H1 (cell line): ENCODE measurements around the gene NELFB. TPM values are rescaled to one million over a fixed set of nuclear protein-coding genes. Genes with fewer than 3 reads are reported as not detected.

Experiments
- CTCF ChIA-PET: fragments of 300-600 bp; sonication (Branson Sonifier 250); formaldehyde crosslinking; loops from one replicate; lab custom pipeline; 2021; ENCODE audit not compliant: partially characterized antibody; lab: Charles Lee
- POLR2A ChIA-PET: fragments of 300-600 bp; sonication (Branson Sonifier 250); formaldehyde crosslinking; loops from one replicate; lab custom pipeline; 2021; ENCODE audit warnings: inconsistent platforms; ENCODE audit not compliant: partially characterized antibody; lab: Charles Lee
- DNase-seq, 2 experiments: peaks; one replicate each; pipeline versions ENCODE4 v3.0.0 to v3.0.0-alpha.2; 2010 to 2022; ENCODE audit warnings: low spot score in 2 of 2, low read depth in 1 of 2, mixed read lengths in 1 of 2
- FAIRE-seq: peaks from 2 replicates; lab custom pipeline; 2011; peaks lifted over from hg19 to GRCh38; lab: Jason Lieb, UNC
- H2AFZ ChIP-seq: 2 replicates; pipeline ENCODE4 v1.8.1; 2012; ENCODE audit warnings: low read length, inconsistent platforms
- H2AK5ac ChIP-seq: 2 replicates; pipeline ENCODE4 v1.6.1; 2013; ENCODE audit warnings: low read depth, low read length
- H2BK120ac ChIP-seq: replicated peaks from 2 replicates; pipeline ENCODE3; 2013; ENCODE audit warnings: low read depth, low read length, inconsistent platforms
- H2BK12ac ChIP-seq: 2 replicates; pipeline ENCODE4 v1.6.1; 2013; ENCODE audit warnings: low read depth, low read length
- H2BK15ac ChIP-seq: 2 replicates; pipeline ENCODE4 v1.6.1; 2013; ENCODE audit warnings: low read length
- H2BK20ac ChIP-seq: 2 replicates; pipeline ENCODE4 v1.6.1; 2013; ENCODE audit warnings: low read length
- H2BK5ac ChIP-seq: 2 replicates; pipeline ENCODE4 v1.6.1; 2013; ENCODE audit warnings: low read depth, low read length
- H3K14ac ChIP-seq: 2 replicates; pipeline ENCODE4 v1.6.1; 2013; ENCODE audit warnings: inconsistent platforms; ENCODE audit not compliant: insufficient read length
- H3K18ac ChIP-seq: 2 replicates; pipeline ENCODE4 v1.6.1; 2013; ENCODE audit warnings: low read length; ENCODE audit errors: extremely low read depth
- H3K23ac ChIP-seq: 2 replicates; pipeline ENCODE4 v1.6.1; 2013; ENCODE audit warnings: inconsistent platforms; ENCODE audit not compliant: insufficient read length
- H3K23me2 ChIP-seq: 2 replicates; pipeline ENCODE4 v1.6.1; 2013; ENCODE audit warnings: low read depth, low read length
- H3K27ac ChIP-seq: 2 replicates; pipeline ENCODE4 v1.6.1; 2011; ENCODE audit warnings: low read depth, low read length, inconsistent platforms
- H3K27me3 ChIP-seq, 4 experiments: replicated peaks in 1 of 4; 1 replicate in 1 of 4; 2 replicates in 3 of 4; pipeline versions ENCODE4 v1.6.1 to v1.8.1; 2011 to 2013; ENCODE audit warnings: low read length in 3 of 4, mild to moderate bottlenecking in 3 of 4, inconsistent platforms in 2 of 4, mixed read lengths in 2 of 4, moderate library complexity in 1 of 4; ENCODE audit not compliant: control insufficient read depth in 3 of 4, insufficient read depth in 3 of 4; ENCODE audit errors: extremely low read depth in 1 of 4
- H3K36me3 ChIP-seq, 4 experiments: 2 replicates each; pipeline versions ENCODE4 v1.6.1 to v1.8.1; 2011 to 2013; ENCODE audit warnings: mild to moderate bottlenecking in 4 of 4, low read length in 3 of 4, moderate library complexity in 2 of 4, control low read depth in 1 of 4, inconsistent platforms in 1 of 4; ENCODE audit not compliant: insufficient read depth in 4 of 4, control insufficient read depth in 2 of 4
- H3K4ac ChIP-seq: replicated peaks from 2 replicates; pipeline ENCODE3; 2013; ENCODE audit warnings: low read length, low read depth, mixed read lengths, inconsistent platforms; ENCODE audit not compliant: insufficient read length
- H3K4me1 ChIP-seq, 4 experiments: replicated peaks in 1 of 4; 1 replicate in 1 of 4; 2 replicates in 3 of 4; pipeline versions ENCODE4 v1.6.1 to v1.8.1; 2011 to 2013; ENCODE audit warnings: low read length in 3 of 4, inconsistent platforms in 2 of 4, mixed read lengths in 1 of 4; ENCODE audit not compliant: insufficient read depth in 4 of 4, control insufficient read depth in 3 of 4
- H3K4me2 ChIP-seq, 2 experiments: 2 replicates each; pipeline versions ENCODE4 v1.6.1 to v1.8.1; 2011 to 2013; ENCODE audit warnings: low read depth in 2 of 2, low read length in 2 of 2, control low read depth in 1 of 2, inconsistent platforms in 1 of 2, mild to moderate bottlenecking in 1 of 2; ENCODE audit not compliant: insufficient read depth in 1 of 2
- H3K4me3 ChIP-seq, 4 experiments: fragments of 200-600, 300-600 bp in 1 of 4; sonication (generic), shearing (Covaris generic), sonication (Bioruptor Twin) in 1 of 4; 2 replicates each; pipeline versions ENCODE4 v1.5.1 to v1.8.1; 2011 to 2016; ENCODE audit warnings: low read length in 4 of 4, low read depth in 3 of 4, control low read depth in 2 of 4, inconsistent platforms in 2 of 4, mild to moderate bottlenecking in 2 of 4, mixed read lengths in 1 of 4, moderate library complexity in 1 of 4; ENCODE audit not compliant: insufficient read depth in 2 of 4; ENCODE audit errors: extremely low read depth in 1 of 4
- H3K56ac ChIP-seq: replicated peaks from 2 replicates; pipeline ENCODE3; 2013; ENCODE audit warnings: low read depth, mild to moderate bottlenecking, mixed read lengths, low read length, inconsistent platforms; ENCODE audit not compliant: insufficient read length
- H3K79me1 ChIP-seq: 2 replicates; pipeline ENCODE4 v1.6.1; 2013; ENCODE audit warnings: low read depth, low read length, control low read depth
- H3K79me2 ChIP-seq, 2 experiments: 2 replicates each; pipeline versions ENCODE4 v1.6.1 to v1.8.1; 2012 to 2013; ENCODE audit warnings: low read length in 2 of 2, mild to moderate bottlenecking in 2 of 2, inconsistent platforms in 1 of 2; ENCODE audit not compliant: insufficient read depth in 2 of 2, control insufficient read depth in 1 of 2
- H3K9ac ChIP-seq, 4 experiments: replicated peaks in 1 of 4; 1 replicate in 1 of 4; 2 replicates in 3 of 4; pipeline versions ENCODE4 v1.6.1 to v1.8.1; 2011 to 2013; ENCODE audit warnings: low read depth in 3 of 4, low read length in 3 of 4, control low read depth in 2 of 4, mild to moderate bottlenecking in 2 of 4, moderate library complexity in 2 of 4, inconsistent platforms in 1 of 4; ENCODE audit errors: extremely low read depth in 1 of 4
- H3K9me3 ChIP-seq, 2 experiments: 2 replicates each; pipeline versions ENCODE4 v1.6.1 to v1.8.1; 2012 to 2013; ENCODE audit warnings: mild to moderate bottlenecking in 2 of 2, moderate library complexity in 2 of 2, control low read depth in 1 of 2, inconsistent platforms in 1 of 2, low read depth in 1 of 2, low read length in 1 of 2, mixed read lengths in 1 of 2; ENCODE audit not compliant: insufficient read depth in 2 of 2
- H4K20me1 ChIP-seq, 2 experiments: replicated peaks in 1 of 2; 2 replicates each; pipeline versions ENCODE3 to v1.8.1; 2011 to 2013; ENCODE audit warnings: inconsistent platforms in 2 of 2, low read length in 2 of 2, mild to moderate bottlenecking in 1 of 2; ENCODE audit not compliant: insufficient read depth in 2 of 2, control insufficient read depth in 1 of 2
- H4K5ac ChIP-seq: 2 replicates; pipeline ENCODE4 v1.6.1; 2013; ENCODE audit warnings: low read length, low read depth, mixed read lengths, inconsistent platforms; ENCODE audit not compliant: insufficient read length
- H4K8ac ChIP-seq: 2 replicates; pipeline ENCODE4 v1.8.0; 2013; ENCODE audit warnings: mild to moderate bottlenecking, moderate library complexity, low read length, inconsistent platforms; ENCODE audit not compliant: insufficient read depth; ENCODE audit errors: extremely low read depth
- H4K91ac ChIP-seq: replicated peaks from 2 replicates; pipeline ENCODE3; 2013; ENCODE audit warnings: low read length, mixed read lengths, inconsistent platforms; ENCODE audit not compliant: insufficient read length
- KDM5A ChIP-seq: fragments of 200-600 bp; IDR thresholded peaks from 2 replicates; pipeline ENCODE4 v1.7.1; 2012; ENCODE audit warnings: mild to moderate bottlenecking, low read length, inconsistent platforms, mixed read lengths
- POLR2AphosphoS5 ChIP-seq: IDR thresholded peaks from 2 replicates; pipeline ENCODE4 v1.6.1; 2011; ENCODE audit warnings: low read depth, low read length
- RBBP5 ChIP-seq: IDR thresholded peaks from 2 replicates; pipeline ENCODE4 v1.7.1; 2012; ENCODE audit warnings: low read depth, mild to moderate bottlenecking, inconsistent platforms, low read length, moderate library complexity, borderline replicate concordance
- WGBS, 2 experiments: shearing (Covaris generic) in 1 of 2; methylation state at CpG; one replicate each; pipeline versions ENCODE4 v1.1.6 to v1.1.7; 2013 to 2015; ENCODE audit warnings: low lambda C conversion rate in 2 of 2, mixed read lengths in 2 of 2, inconsistent platforms in 1 of 2, low coverage in 1 of 2, missing lambda C conversion rate in 1 of 2; ENCODE audit not compliant: insufficient replicate concordance in 2 of 2, insufficient coverage in 1 of 2, insufficient read length in 1 of 2; ENCODE audit errors: extremely low coverage in 1 of 2, missing lambda C conversion rate in 1 of 2; 5-methylcytosine and 5-hydroxymethylcytosine counted together
- polyA plus RNA-seq, 7 experiments: library from polyadenylated mRNA; depleted of rRNA in 3 of 7; stranded (reverse) in 5 of 7; unstranded in 2 of 7; fragments of >200 nt in 5 of 7; fragments of 200-250 nt in 2 of 7; gene quantifications; 1 replicate in 5 of 7; 2 replicates in 1 of 7; 4 replicates in 1 of 7; pipeline versions ENCODE4 v1.2.1 to v1.2.3, GENCODE V29; 2011 to 2013; ENCODE audit warnings: missing spikeins in 2 of 7, mixed read lengths in 2 of 7
- total RNA-seq: library from RNA; stranded (reverse); fragmentation: NEBNext Ultra II Directional; extraction: Animal tissue kit (Norgen Biotek cat#: 25700); gene quantifications from 2 replicates; pipeline ENCODE4 v1.2.1, GENCODE V29; 2021

The NELFB gene
- total and polyA plus RNA-seq, 2 of the 8 experiments (the other 6 are each of a cell fraction or from before 2014, with no cell fraction given) = 57.6 to 78.0 TPM

DNA sequence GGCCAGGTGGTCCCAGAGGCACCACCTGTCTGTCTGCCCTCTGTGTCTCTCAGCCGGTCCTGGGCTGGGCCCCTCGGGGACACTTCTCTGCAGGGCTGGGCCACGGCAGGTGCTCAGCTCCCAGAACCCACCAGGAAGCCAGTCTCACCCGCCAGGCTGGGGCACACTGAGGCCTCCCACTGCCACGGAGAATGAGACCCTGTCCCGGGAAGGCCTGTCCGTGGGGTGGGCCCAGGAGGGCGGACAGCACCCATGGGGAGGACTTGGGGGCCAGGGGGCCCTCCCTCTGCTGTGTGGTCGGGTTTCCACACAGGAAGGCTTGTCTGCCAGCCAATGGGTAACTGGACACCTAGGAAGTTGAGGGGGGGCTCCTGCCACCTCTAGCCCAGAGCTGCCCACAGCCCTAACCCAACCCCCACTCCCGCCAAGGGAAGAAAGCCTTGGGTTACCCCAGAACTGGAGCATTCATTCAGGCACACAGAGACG is 18.1 kb upstream of the NELFB start:
- Histone ChIP-seq H3K23me2 (peaks cover 5% of the 10 kb centered on the region; the same call in 1 of the 2 replicates), H4K20me1 (peaks cover 8% of the 10 kb centered on the region in 2 experiments), H3K56ac (no peak overlapping the region), H2BK120ac (no peak overlapping the region), H3K36me3 (peaks cover 0 to 3% (median 0%) of the 10 kb centered on the region in 4 experiments; a peak in 1 of 8 replicates), H2BK20ac (no peak overlapping the region), H4K5ac (peak overlapping the region; percentile 59), H3K79me1 (peaks cover 2% of the 10 kb centered on the region; the same call in 1 of the 2 replicates), H3K23ac (no peak overlapping the region), H3K4me1 (peaks cover 0 to 12% (median 10%) of the 10 kb centered on the region in 4 experiments; a peak in 6 of 7 replicates), H2BK12ac (no peak overlapping the region), H3K79me2 (peaks cover 0 to 12% of the 10 kb centered on the region in 2 experiments; a peak in 2 of 4 replicates), H3K4me2 (peak overlapping the region in 1 of 2 experiments; percentile 66; a peak in 2 of 4 replicates), H3K27ac (no peak overlapping the region), H3K9ac (no peak overlapping the region), H3K27me3 (no peaks in the 10 kb centered on the region), H3K14ac (no peak overlapping the region), H2BK5ac (peak overlapping the region; percentile 30; the same call in 1 of the 2 replicates), H2AFZ (no peak overlapping the region), H3K4me3 (0 out of 8 replicates have a peak overlapping the region, but pooled peaks of 1 of the 4 experiments have one; percentile 25), H4K8ac (peak overlapping the region; percentile 86), H2AK5ac (no peak overlapping the region), H3K18ac (no peak overlapping the region), H3K9me3 (no peaks in the 10 kb centered on the region), H3K4ac (no peak overlapping the region), H4K91ac (no peak overlapping the region), H2BK15ac (no peak overlapping the region)
- FAIRE-seq (no peak), DNase-seq (no peak)
- CTCF ChIA-PET = interaction anchor here (0.6 to 20.2 kb wide), 45 partner anchors 9 to 339 kb away, joined by 3 to 204 read pairs (median 5); partner anchors contain the start of genes ANAPC2, CYSRT1, LRRC26 and NELFB
- 62% methylated on average over 11 of the region's 11 CpGs; no CpG with 5 or more reads in 1 of the 2 experiments for WGBS, 2 experiments
- POLR2A ChIA-PET = interaction anchor here (1.0 to 69.9 kb wide), 5 partner anchors 2 to 181 kb away, joined by 3 to 1462 read pairs (median 4); partner anchors contain the start of genes CYSRT1, NDOR1, NELFB and RNF208
- no peak for TF ChIP-seq POLR2AphosphoS5
- no peak for TF ChIP-seq KDM5A
- TF ChIP-seq RBBP5 = 0 out of 2 replicates have a peak, but pooled peaks have one; percentile 36
